K562 (cell line): ENCODE data around the gene TCF12. TPM values are rescaled to one million over a fixed set of nuclear protein-coding genes. Genes with fewer than 3 reads are reported as not detected.

Experiments used
- ATAC-seq: fragments of 200-7000 bp; cut with Tn5 transposase; 3 replicates; pipeline ENCODE4 v1.9.1; 2020; ENCODE audit warnings: moderate library complexity
- BruUV-seq: library from RNA; stranded (reverse); fragments of 400-500 nt; replicated peaks from 2 replicates; lab custom pipeline; 2021; lab: Mats Ljungman, UMichigan
- CTCF ChIA-PET: fragments of 300-600 bp; formaldehyde crosslinking; extraction: SDS; loops from one replicate; lab custom pipeline; 2021; ENCODE audit warnings: low intra/inter-chr PET ratio; lab: Yijun Ruan, JAX
- POLR2A ChIA-PET: fragments of 300-600, 350-650 bp; sonication (Branson Sonifier 250); formaldehyde crosslinking; extraction: SDS; loops from one replicate; lab custom pipeline; 2021; ENCODE audit warnings: antibody characterized with exemption, inconsistent platforms; lab: Yijun Ruan, JAX
- DNase-seq, 4 experiments: peaks; one replicate each; pipeline versions ENCODE4 v3.0.0 to v3.0.0-alpha.2; 2011 to 2018; ENCODE audit warnings: low spot score in 3 of 4, mixed read lengths in 3 of 4; ENCODE audit errors: extremely low read depth in 1 of 4
- FAIRE-seq: peaks from 2 replicates; lab custom pipeline; 2011; peaks lifted over from hg19 to GRCh38; lab: Jason Lieb, UNC
- H2AFZ ChIP-seq: 2 replicates; pipeline ENCODE4 v1.6.0; 2011; ENCODE audit warnings: low read depth, low read length, control low read depth, inconsistent platforms
- H3K27ac ChIP-seq: fragments of 200-600 bp; 3 replicates; pipeline ENCODE4 v1.8.0; 2011; ENCODE audit warnings: low read depth, mild to moderate bottlenecking, control low read depth, inconsistent platforms, low read length, moderate library complexity, mixed read lengths; ENCODE audit errors: extremely low read depth
- H3K27me3 ChIP-seq, 2 experiments: fragments of 300-600 bp in 1 of 2; 2 replicates in 1 of 2; 3 replicates in 1 of 2; pipeline versions ENCODE4 v1.6.0 to v1.8.0; 2011; ENCODE audit warnings: inconsistent platforms in 2 of 2, low read length in 2 of 2, mild to moderate bottlenecking in 1 of 2, mixed read lengths in 1 of 2, moderate library complexity in 1 of 2; ENCODE audit not compliant: control insufficient read depth in 2 of 2, insufficient read depth in 2 of 2
- H3K36me3 ChIP-seq: fragments of 300-600 bp; 3 replicates; pipeline ENCODE4 v1.8.0; 2011; ENCODE audit warnings: mild to moderate bottlenecking, low read length, inconsistent platforms; ENCODE audit not compliant: control insufficient read depth, insufficient read depth
- H3K4me1 ChIP-seq, 2 experiments: fragments of 200-600 bp in 1 of 2; replicated peaks in 1 of 2; 2 replicates in 1 of 2; 3 replicates in 1 of 2; pipeline versions ENCODE4 v1.5.1 to v1.8.0; 2011; ENCODE audit warnings: inconsistent platforms in 2 of 2, low read length in 2 of 2, mild to moderate bottlenecking in 1 of 2, mixed read lengths in 1 of 2, moderate library complexity in 1 of 2; ENCODE audit not compliant: control insufficient read depth in 2 of 2, insufficient read depth in 2 of 2
- H3K4me2 ChIP-seq: 2 replicates; pipeline ENCODE4 v1.6.1; 2011; ENCODE audit warnings: low read length, control low read depth, inconsistent platforms, mixed read lengths; ENCODE audit not compliant: insufficient read depth
- H3K4me3 ChIP-seq: fragments of 200-600 bp; sonication (generic), shearing (Covaris generic); 2 replicates; pipeline ENCODE4 v1.5.1; 2016; ENCODE audit warnings: control low read depth, inconsistent platforms
- H3K79me2 ChIP-seq: fragments of 200-600 bp; 3 replicates; pipeline ENCODE4 v1.8.0; 2011; ENCODE audit warnings: low read length, inconsistent platforms; ENCODE audit not compliant: control insufficient read depth, insufficient read depth
- H3K9ac ChIP-seq, 2 experiments: 2 replicates each; pipeline versions ENCODE4 v1.6.0 to v1.6.1; 2011; ENCODE audit warnings: low read depth in 2 of 2, low read length in 2 of 2, control low read depth in 1 of 2, inconsistent platforms in 1 of 2, mild to moderate bottlenecking in 1 of 2, mixed read lengths in 1 of 2; ENCODE audit not compliant: insufficient read depth in 1 of 2
- H3K9me1 ChIP-seq: one replicate; pipeline ENCODE4 v1.6.0; 2011; ENCODE audit warnings: inconsistent platforms, mild to moderate bottlenecking, low read length, moderate library complexity; ENCODE audit not compliant: control insufficient read depth, insufficient read depth
- H3K9me3 ChIP-seq: replicated peaks from 2 replicates; pipeline ENCODE4 v1.5.1; 2011; ENCODE audit warnings: low read depth, low read length, inconsistent platforms; ENCODE audit not compliant: control insufficient read depth, insufficient read depth
- H4K20me1 ChIP-seq: replicated peaks from 2 replicates; pipeline ENCODE4 v1.6.1; 2011; ENCODE audit warnings: low read length, inconsistent platforms, mixed read lengths; ENCODE audit not compliant: control insufficient read depth, insufficient read depth
- BRCA1 ChIP-seq, 2 experiments: fragments of 450-650 bp in 1 of 2; sonication (generic) in 1 of 2; formaldehyde crosslinking in 1 of 2; IDR thresholded peaks; 2 replicates each; pipeline versions ENCODE4 v1.5.0 to v1.6.1; 2017 to 2020; ENCODE audit warnings: mild to moderate bottlenecking in 1 of 2, missing genetic modification reagents in 1 of 2
- EP400 ChIP-seq: fragments of 450-650 bp; IDR thresholded peaks from 2 replicates; pipeline ENCODE4 v1.6.1; 2017; ENCODE audit warnings: antibody characterized with exemption, mild to moderate bottlenecking, moderate library complexity
- NFIC ChIP-seq: fragments of 450-650 bp; IDR thresholded peaks from 2 replicates; pipeline ENCODE4 v1.6.1; 2017; ENCODE audit warnings: mild to moderate bottlenecking, inconsistent platforms
- WHSC1 ChIP-seq: IDR thresholded peaks from one replicate; pipeline ENCODE4 v1.6.1; 2012; ENCODE audit warnings: low read length, control low read depth, inconsistent platforms
- ZNF232 ChIP-seq: sonication (generic); formaldehyde crosslinking; IDR thresholded peaks from 2 replicates; pipeline ENCODE4 v1.8.0; 2022; ENCODE audit warnings: mild to moderate bottlenecking, missing genetic modification reagents
- WGBS: fragments of 100-300 bp; shearing (Covaris generic); methylation state at CpG from one replicate; pipeline ENCODE4 v1.1.6; 2016; ENCODE audit warnings: low coverage, mixed read lengths; ENCODE audit not compliant: insufficient coverage; ENCODE audit errors: missing lambda C conversion rate; 5-methylcytosine and 5-hydroxymethylcytosine counted together
- in situ Hi-C: fragments of 300-500 bp; cut with MboI; formaldehyde crosslinking; loops from 4 replicates; pipeline ENCODE4 v1.15.0; 2018; ENCODE audit warnings: inconsistent platforms, mixed read lengths
- intact Hi-C: fragments of 100-400 bp; cut with micrococcal nuclease; formaldehyde crosslinking; loops from 2 replicates; pipeline ENCODE4 v1.14.2; 2022
- polyA plus RNA-seq, 8 experiments: library from polyadenylated mRNA; depleted of rRNA in 4 of 8; stranded (reverse) in 5 of 8; unstranded in 3 of 8; fragments of >200 nt; fragmentation: Nextera tagmentation in 2 of 8; fragmentation: Illumina TruSeq in 1 of 8; extraction: Ambion mirVana in 2 of 8; extraction: Trizol in 1 of 8; gene quantifications; 2 replicates each; pipeline versions ENCODE4 v1.2.1 to v1.2.3, GENCODE V29; 2011 to 2014; ENCODE audit warnings: inconsistent platforms in 1 of 8, missing spikeins in 1 of 8
- total RNA-seq, 7 experiments: library from RNA; depleted of rRNA in 6 of 7; stranded (reverse); fragments of >200 nt in 6 of 7; fragmentation: Illumina TruSeq in 2 of 7; extraction: Trizol in 2 of 7; gene quantifications; 2 replicates each; pipeline versions ENCODE4 v1.2.1 to v1.2.3, GENCODE V29; 2011 to 2021; ENCODE audit warnings: low replicate concordance in 1 of 7
- TF ChIP-seq, protein P1 (sequence below), 2 experiments: fragments of 450-650 bp in 1 of 2; sonication (generic) in 1 of 2; formaldehyde crosslinking in 1 of 2; IDR thresholded peaks; 2 replicates each; pipeline versions ENCODE4 v1.7.1 to v1.9.0; 2016 to 2022; ENCODE audit warnings: inconsistent platforms in 1 of 2, mild to moderate bottlenecking in 1 of 2, missing genetic modification reagents in 1 of 2

Gene TCF12
- total and polyA plus RNA-seq, 9 of the 15 experiments (the other 6 are each of a cell fraction or from before 2014, with no cell fraction given), result 10.5 to 132 (median 52.9) TPM

GRCh38 chr15:57255751-57256341, 337.4 kb downstream of the TCF12 start:
- POLR2A ChIA-PET, result no interaction called here
- Histone ChIP-seq H4K20me1 (no peaks in the 10 kb centered on the region), H3K9ac (no peak overlapping the region), H3K79me2 (no peaks in the 10 kb centered on the region), H2AFZ (no peak overlapping the region), H3K9me1 (no peaks in the 10 kb centered on the region), H3K4me2 (no peak overlapping the region), H3K9me3 (no peaks in the 10 kb centered on the region), H3K27ac (no peak overlapping the region), H3K4me1 (no peaks in the 10 kb centered on the region), H3K36me3 (peaks cover 37% of the 10 kb centered on the region), H3K27me3 (no peaks in the 10 kb centered on the region), H3K4me3 (no peak overlapping the region)
- CTCF ChIA-PET, result no interaction called here
- WGBS, result 74% methylated on average over 6 of the region's 6 CpGs
- FAIRE-seq (no peak), ATAC-seq (no peak), DNase-seq (no peak)
- in situ Hi-C loops (no loop called here), intact Hi-C loops (no loop called here)
- BruUV-seq, result no TSS peak
- TF ChIP-seq WHSC1 (no peak), ZNF232 (no peak), EP400 (no peak)

- CTCF ChIA-PET, result no interaction called here
- TF ChIP-seq, protein P1, sequence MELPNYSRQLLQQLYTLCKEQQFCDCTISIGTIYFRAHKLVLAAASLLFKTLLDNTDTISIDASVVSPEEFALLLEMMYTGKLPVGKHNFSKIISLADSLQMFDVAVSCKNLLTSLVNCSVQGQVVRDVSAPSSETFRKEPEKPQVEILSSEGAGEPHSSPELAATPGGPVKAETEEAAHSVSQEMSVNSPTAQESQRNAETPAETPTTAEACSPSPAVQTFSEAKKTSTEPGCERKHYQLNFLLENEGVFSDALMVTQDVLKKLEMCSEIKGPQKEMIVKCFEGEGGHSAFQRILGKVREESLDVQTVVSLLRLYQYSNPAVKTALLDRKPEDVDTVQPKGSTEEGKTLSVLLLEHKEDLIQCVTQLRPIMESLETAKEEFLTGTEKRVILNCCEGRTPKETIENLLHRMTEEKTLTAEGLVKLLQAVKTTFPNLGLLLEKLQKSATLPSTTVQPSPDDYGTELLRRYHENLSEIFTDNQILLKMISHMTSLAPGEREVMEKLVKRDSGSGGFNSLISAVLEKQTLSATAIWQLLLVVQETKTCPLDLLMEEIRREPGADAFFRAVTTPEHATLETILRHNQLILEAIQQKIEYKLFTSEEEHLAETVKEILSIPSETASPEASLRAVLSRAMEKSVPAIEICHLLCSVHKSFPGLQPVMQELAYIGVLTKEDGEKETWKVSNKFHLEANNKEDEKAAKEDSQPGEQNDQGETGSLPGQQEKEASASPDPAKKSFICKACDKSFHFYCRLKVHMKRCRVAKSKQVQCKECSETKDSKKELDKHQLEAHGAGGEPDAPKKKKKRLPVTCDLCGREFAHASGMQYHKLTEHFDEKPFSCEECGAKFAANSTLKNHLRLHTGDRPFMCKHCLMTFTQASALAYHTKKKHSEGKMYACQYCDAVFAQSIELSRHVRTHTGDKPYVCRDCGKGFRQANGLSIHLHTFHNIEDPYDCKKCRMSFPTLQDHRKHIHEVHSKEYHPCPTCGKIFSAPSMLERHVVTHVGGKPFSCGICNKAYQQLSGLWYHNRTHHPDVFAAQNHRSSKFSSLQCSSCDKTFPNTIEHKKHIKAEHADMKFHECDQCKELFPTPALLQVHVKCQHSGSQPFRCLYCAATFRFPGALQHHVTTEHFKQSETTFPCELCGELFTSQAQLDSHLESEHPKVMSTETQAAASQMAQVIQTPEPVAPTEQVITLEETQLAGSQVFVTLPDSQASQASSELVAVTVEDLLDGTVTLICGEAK (IDR thresholded peaks at IDR 0.05), result peak; percentile 89
- TF ChIP-seq, protein P1 (CRISPR knock-in tag; IDR thresholded peaks at IDR 0.05), result no peak
- TF ChIP-seq NFIC (peak; percentile 60), BRCA1 (IDR thresholded peaks at IDR 0.05) (no peak), BRCA1 (CRISPR knock-in tag; IDR thresholded peaks at IDR 0.05) (no peak)
- intact Hi-C loops (no loop called here), in situ Hi-C loops (no loop called here)
- ATAC-seq (no peak), FAIRE-seq (no peak), DNase-seq (no peak)
- no peaks in the 10 kb centered on the region for H3K4me1 ChIP-seq
- no peak overlapping the region for H2AFZ ChIP-seq
- H3K4me2 ChIP-seq, result no peak overlapping the region
- H3K9me3 ChIP-seq, result no peaks in the 10 kb centered on the region
- no peaks in the 10 kb centered on the region for H3K9me1 ChIP-seq
- H3K36me3 ChIP-seq, result peaks cover 32% of the 10 kb centered on the region
- H4K20me1 ChIP-seq, result no peaks in the 10 kb centered on the region
- H3K27ac ChIP-seq, result no peak overlapping the region
- H3K27me3 ChIP-seq, result no peaks in the 10 kb centered on the region
- no peak overlapping the region for H3K4me3 ChIP-seq
- no TSS peak for BruUV-seq
- H3K79me2 ChIP-seq, result no peaks in the 10 kb centered on the region
- 72% methylated on average over 2 of the region's 2 CpGs for WGBS
- POLR2A ChIA-PET, result interaction anchor here (0.6 kb wide), 1 partner anchor 11 kb away, joined by 3 read pairs; no protein-coding TSS in a partner anchor
- H3K9ac ChIP-seq, result no peak overlapping the region
Measured at GRCh38 chr15:57256939-57257338, 338.5 kb downstream of the TCF12 start.
